Astrocyte (in vitro differentiated cells and primary cell): Measurements from ENCODE around the gene MLN. TPM values are rescaled to one million over a fixed set of nuclear protein-coding genes. Genes with fewer than 3 reads are reported as not detected.

ENCODE experiments used
- DNase-seq: peaks from one replicate; pipeline ENCODE4 v3.0.0-alpha.2; 2010; ENCODE audit warnings: low read depth
- FAIRE-seq: peaks from 2 replicates; lab custom pipeline; 2011; peaks lifted over from hg19 to GRCh38; lab: Jason Lieb, UNC
- H2AFZ ChIP-seq: 2 replicates; pipeline ENCODE4 v1.6.0; 2012; ENCODE audit warnings: low read depth, low read length, inconsistent platforms
- H3K27ac ChIP-seq: 2 replicates; pipeline ENCODE4 v1.5.1; 2011; ENCODE audit warnings: low read depth, low read length, inconsistent platforms
- H3K27me3 ChIP-seq: 2 replicates; pipeline ENCODE4 v1.6.0; 2011; ENCODE audit warnings: low read length, inconsistent platforms; ENCODE audit not compliant: insufficient read depth
- H3K36me3 ChIP-seq: 2 replicates; pipeline ENCODE4 v1.5.1; 2011; ENCODE audit warnings: low read length, inconsistent platforms; ENCODE audit not compliant: insufficient read depth
- H3K4me1 ChIP-seq: 2 replicates; pipeline ENCODE4 v1.5.1; 2011; ENCODE audit warnings: low read length, inconsistent platforms; ENCODE audit not compliant: insufficient read depth
- H3K4me2 ChIP-seq: 2 replicates; pipeline ENCODE4 v1.6.0; 2012; ENCODE audit warnings: low read length, inconsistent platforms
- H3K4me3 ChIP-seq: 2 replicates; pipeline ENCODE4 v1.5.1; 2011; ENCODE audit warnings: low read depth, mild to moderate bottlenecking, low read length, inconsistent platforms; ENCODE audit not compliant: insufficient read depth
- H3K79me2 ChIP-seq: 2 replicates; pipeline ENCODE4 v1.6.0; 2012; ENCODE audit warnings: mild to moderate bottlenecking, low read length, inconsistent platforms; ENCODE audit not compliant: insufficient read depth
- H3K9ac ChIP-seq: 2 replicates; pipeline ENCODE4 v1.6.0; 2012; ENCODE audit warnings: mild to moderate bottlenecking, low read length, inconsistent platforms
- H3K9me3 ChIP-seq: 2 replicates; pipeline ENCODE4 v1.5.1; 2012; ENCODE audit warnings: low read depth, mild to moderate bottlenecking, low read length, inconsistent platforms; ENCODE audit not compliant: insufficient read depth
- H4K20me1 ChIP-seq: 2 replicates; pipeline ENCODE4 v1.6.0; 2012; ENCODE audit warnings: low read length, inconsistent platforms; ENCODE audit not compliant: insufficient read depth
- H3K27ac Mint-ChIP-seq: one replicate; pipeline ENCODE4 v1.8.0; 2021; ENCODE audit warnings: mild to moderate bottlenecking, mixed read lengths; ENCODE audit not compliant: unreplicated experiment
- H3K27me3 Mint-ChIP-seq: one replicate; pipeline ENCODE4 v1.8.0; 2021; ENCODE audit warnings: low read depth, mixed read lengths; ENCODE audit not compliant: unreplicated experiment
- H3K36me3 Mint-ChIP-seq: one replicate; pipeline ENCODE4 v1.8.0; 2021; ENCODE audit warnings: low read depth, mixed read lengths; ENCODE audit not compliant: unreplicated experiment
- H3K4me1 Mint-ChIP-seq: one replicate; pipeline ENCODE4 v1.8.0; 2021; ENCODE audit warnings: low read depth, mixed read lengths; ENCODE audit not compliant: unreplicated experiment
- H3K4me3 Mint-ChIP-seq: one replicate; pipeline ENCODE4 v1.8.0; 2021; ENCODE audit warnings: mild to moderate bottlenecking, moderate library complexity, mixed read lengths; ENCODE audit not compliant: unreplicated experiment
- H3K9me3 Mint-ChIP-seq: one replicate; pipeline ENCODE4 v1.8.0; 2021; ENCODE audit warnings: mild to moderate bottlenecking, mixed read lengths; ENCODE audit not compliant: unreplicated experiment
- CTCF ChIP-seq: IDR thresholded peaks from 2 replicates; pipeline ENCODE4 v1.5.1; 2011; ENCODE audit warnings: low read depth, mild to moderate bottlenecking, inconsistent platforms, low read length, moderate library complexity; ENCODE audit not compliant: insufficient read depth
- EZH2 ChIP-seq: IDR thresholded peaks from 2 replicates; pipeline ENCODE4 v1.6.1; 2012; ENCODE audit warnings: mild to moderate bottlenecking, low read length, inconsistent platforms; ENCODE audit not compliant: insufficient read depth
- total RNA-seq: library from RNA; stranded (reverse); gene quantifications from 2 replicates; pipeline ENCODE4 v1.2.1, GENCODE V29; 2021

MLN gene
- total RNA-seq, 1 donor from 2014 or later: not detected

GRCh38 chr6:33778444-33779121 is 25.2 kb downstream of the MLN start:
- TF ChIP-seq EZH2 (no peak), CTCF (no peak)
- Histone ChIP-seq H3K27ac (no peak overlapping the region), H3K79me2 (peaks cover 6% of the 10 kb centered on the region), H3K27me3 (no peaks in the 10 kb centered on the region), H3K4me3 (no peak overlapping the region), H3K4me1 (peaks cover 25% of the 10 kb centered on the region), H3K9me3 (no peaks in the 10 kb centered on the region), H3K36me3 (peaks cover 63% of the 10 kb centered on the region), H2AFZ (no peak overlapping the region), H3K4me2 (no peak overlapping the region), H4K20me1 (peaks cover 39% of the 10 kb centered on the region), H3K9ac (no peak overlapping the region)
- Mint-ChIP-seq H3K27ac (no peak overlapping the region), H3K27me3 (no peaks in the 10 kb centered on the region), H3K36me3 (peaks cover 39% of the 10 kb centered on the region), H3K4me1 (peaks cover 19% of the 10 kb centered on the region), H3K4me3 (no peak overlapping the region), H3K9me3 (no peaks in the 10 kb centered on the region)
- DNase-seq (no peak), FAIRE-seq (no peak)

GRCh38 chr6:33777398-33778388 is 26.1 kb downstream of the MLN start:
- Histone ChIP-seq H4K20me1 (peaks cover 38% of the 10 kb centered on the region), H3K27ac (no peak overlapping the region), H3K36me3 (peaks cover 57% of the 10 kb centered on the region), H2AFZ (no peak overlapping the region), H3K79me2 (peaks cover 6% of the 10 kb centered on the region), H3K4me2 (no peak overlapping the region), H3K27me3 (no peaks in the 10 kb centered on the region), H3K9me3 (no peaks in the 10 kb centered on the region), H3K4me1 (peaks cover 23% of the 10 kb centered on the region), H3K9ac (no peak overlapping the region), H3K4me3 (no peak overlapping the region)
- no peak for FAIRE-seq
- no peaks in the 10 kb centered on the region for H3K9me3 Mint-ChIP-seq
- H3K4me1 Mint-ChIP-seq: peaks cover 24% of the 10 kb centered on the region
- no peak overlapping the region for H3K27ac Mint-ChIP-seq
- H3K27me3 Mint-ChIP-seq: no peaks in the 10 kb centered on the region
- DNase-seq: no peak
- TF ChIP-seq EZH2 (no peak), CTCF (no peak)
- H3K4me3 Mint-ChIP-seq: peak overlapping the region; percentile 12
- H3K36me3 Mint-ChIP-seq: peaks cover 39% of the 10 kb centered on the region
